Activated CD8-positive, alpha-beta T cell treated with anti-CD3 and anti-CD28 coated beads for 36 hours (primary cell): ENCODE results near the gene MGST3. TPM values are rescaled to one million over a fixed set of nuclear protein-coding genes. Genes with fewer than 3 reads are reported as not detected.
A peak's percentile ranks its signal among the peaks of the same experiment; 100 is the strongest.
"Not testable (repeated sequence)": the region's sequence is repeated elsewhere in the genome, so short reads cannot be mapped to it uniquely, and the experiment has no call there.

Experiments used
- ATAC-seq: fragments of 200-7000 bp; cut with Tn5 transposase; one replicate; pipeline ENCODE4 v1.10.0; 2021; ENCODE audit warnings: mild to moderate bottlenecking, moderate library complexity
- CTCF ChIA-PET: fragments of 350-600 bp; sonication (Branson Sonifier 250); formaldehyde crosslinking; loops from one replicate; lab custom pipeline; 2021; ENCODE audit warnings: antibody characterized with exemption; lab: Charles Lee
- POLR2A ChIA-PET: fragments of 350-600 bp; sonication (Branson Sonifier 250); formaldehyde crosslinking; loops from one replicate; lab custom pipeline; 2021; ENCODE audit warnings: antibody characterized with exemption; lab: Charles Lee
- DNase-seq: peaks from one replicate; pipeline ENCODE4 v3.0.0-alpha.2; 2020
- H3K27ac Mint-ChIP-seq: one replicate; pipeline ENCODE4 v1.8.0; 2021; ENCODE audit warnings: mild to moderate bottlenecking, mixed read lengths
- H3K27me3 Mint-ChIP-seq: one replicate; pipeline ENCODE4 v1.8.0; 2021; ENCODE audit warnings: mixed read lengths
- H3K36me3 Mint-ChIP-seq: one replicate; pipeline ENCODE4 v1.8.0; 2021; ENCODE audit warnings: low read depth, mixed read lengths
- H3K4me1 Mint-ChIP-seq: one replicate; pipeline ENCODE4 v1.8.0; 2021; ENCODE audit warnings: low read depth, mixed read lengths
- H3K4me3 Mint-ChIP-seq: one replicate; pipeline ENCODE4 v1.8.0; 2021; ENCODE audit warnings: mild to moderate bottlenecking, moderate library complexity, mixed read lengths
- H3K9me3 Mint-ChIP-seq: one replicate; pipeline ENCODE4 v1.8.0; 2021; ENCODE audit warnings: mixed read lengths
- CTCF ChIP-seq: fragments of 200-600 bp; IDR thresholded peaks from one replicate; pipeline ENCODE4 v1.8.0; 2022; ENCODE audit warnings: antibody characterized with exemption, mild to moderate bottlenecking
- intact Hi-C: fragments of 100-400 bp; cut with micrococcal nuclease; formaldehyde crosslinking; loops from one replicate; pipeline ENCODE4 v1.10.0; 2022
- total RNA-seq, 2 experiments: library from RNA; stranded (reverse); gene quantifications; one replicate each; pipeline ENCODE4 v1.2.3, GENCODE V29; 2021

MGST3 gene
- total RNA-seq, 2 experiments from 2014 or later, result 23.8 to 26.1 TPM

- peaks cover 19% of the 10 kb centered on the region for H3K4me1 Mint-ChIP-seq
- ChIA-PET POLR2A (interaction anchor here (0.6 to 2.0 kb wide), 5 partner anchors 28 to 130 kb away, joined by 3 to 13 read pairs (median 5); partner anchors contain the start of gene TMCO1), CTCF (interaction anchor here (0.6 to 3.2 kb wide), 5 partner anchors 12 to 216 kb away, joined by 3 to 25 read pairs (median 8); no protein-coding TSS in a partner anchor)
- H3K36me3 Mint-ChIP-seq, result peaks cover 10% of the 10 kb centered on the region
- ATAC-seq, result no peak
- H3K27ac Mint-ChIP-seq, result peak overlapping the region; percentile 93
- TF ChIP-seq CTCF, result no peak
- no peak for DNase-seq
- intact Hi-C loops, result loop anchor here (2.0 kb wide), 1 partner anchor 68 kb away; the partner anchor contains the start of gene MGST3
- H3K9me3 Mint-ChIP-seq, result no peaks in the 10 kb centered on the region
- H3K27me3 Mint-ChIP-seq, result peaks cover 2% of the 10 kb centered on the region
- peak overlapping the region; percentile 83 for H3K4me3 Mint-ChIP-seq
These were observed 67.7 kb downstream of the MGST3 start for GRCh38 chr1:165698761-165699052.

GRCh38 chr1:165699577-165699976 lies 68.5 kb downstream of the MGST3 start:
- no peak overlapping the region for H3K27ac Mint-ChIP-seq
- POLR2A ChIA-PET, result interaction anchor here (2.0 kb wide), 1 partner anchor 129 kb away, joined by 6 read pairs; no protein-coding TSS in a partner anchor

GRCh38 chr1:165701922-165702321 lies 70.9 kb downstream of the MGST3 start:
- DNase-seq, H3K9me3 Mint-ChIP-seq, POLR2A ChIA-PET, intact Hi-C loops, H3K4me1 Mint-ChIP-seq, CTCF ChIA-PET, H3K27ac Mint-ChIP-seq, H3K27me3 Mint-ChIP-seq, ATAC-seq, H3K36me3 Mint-ChIP-seq, H3K4me3 Mint-ChIP-seq: not testable (repeated sequence)

More at GRCh38 chr1:165699577-165699976, 68.5 kb downstream of the MGST3 start:
- Mint-ChIP-seq H3K27me3 (peaks cover 2% of the 10 kb centered on the region), H3K4me1 (peaks cover 19% of the 10 kb centered on the region), H3K36me3 (peaks cover 5% of the 10 kb centered on the region), H3K9me3 (no peaks in the 10 kb centered on the region), H3K4me3 (peak overlapping the region; percentile 7)
- DNase-seq (no peak), ATAC-seq (no peak)
- CTCF ChIA-PET, result interaction anchor here (0.9 to 2.4 kb wide), 2 partner anchors 100 to 107 kb away, joined by 3 to 8 read pairs; no protein-coding TSS in a partner anchor
- TF ChIP-seq CTCF, result no peak
- intact Hi-C loops, result loop anchor here (2.0 kb wide), 1 partner anchor 69 kb away; the partner anchor contains the start of gene MGST3

GRCh38 chr1:165703648-165704047 lies 72.6 kb downstream of the MGST3 start:
- CTCF ChIA-PET, result no interaction called here
- POLR2A ChIA-PET, result interaction anchor here (0.6 to 1.0 kb wide), 2 partner anchors 17 to 208 kb away, joined by 3 read pairs; no protein-coding TSS in a partner anchor
- no peaks in the 10 kb centered on the region for H3K36me3 Mint-ChIP-seq

More at GRCh38 chr1:165703648-165704047, 72.6 kb downstream of the MGST3 start:
- H3K27ac Mint-ChIP-seq, result no peak overlapping the region
- intact Hi-C loops, result no loop called here
- H3K4me3 Mint-ChIP-seq, result no peak overlapping the region
- TF ChIP-seq CTCF, result no peak
- no peaks in the 10 kb centered on the region for H3K9me3 Mint-ChIP-seq
- DNase-seq (no peak), ATAC-seq (no peak)
- peaks cover 3% of the 10 kb centered on the region for H3K4me1 Mint-ChIP-seq
- peaks cover 4% of the 10 kb centered on the region for H3K27me3 Mint-ChIP-seq

Other genes starting within 250 kb of the MGST3 start
- not detected for gene RXRG, start 186.1 kb upstream of the MGST3 start, total RNA-seq
- gene LRRC52, start 87.2 kb upstream of the MGST3 start, total RNA-seq, result not detected
- 10 to 100 TPM; 25.6 to 28.2 TPM for gene ALDH9A1, start 67.3 kb downstream of the MGST3 start, total RNA-seq
- 10 to 100 TPM; 57.9 to 60.8 TPM for gene TMCO1, start 137.6 kb downstream of the MGST3 start, total RNA-seq
- gene UCK2, start 196.4 kb downstream of the MGST3 start, total RNA-seq, result 10 to 100 TPM; 66.5 to 72.2 TPM